ENCODE measurements around the gene TFAP2C. TPM values are rescaled to one million over a fixed set of nuclear protein-coding genes. Genes with fewer than 3 reads are reported as not detected.

Gene TFAP2C
- total RNA-seq, 1 experiment from 2014 or later, result 34.8 TPM

DNA sequence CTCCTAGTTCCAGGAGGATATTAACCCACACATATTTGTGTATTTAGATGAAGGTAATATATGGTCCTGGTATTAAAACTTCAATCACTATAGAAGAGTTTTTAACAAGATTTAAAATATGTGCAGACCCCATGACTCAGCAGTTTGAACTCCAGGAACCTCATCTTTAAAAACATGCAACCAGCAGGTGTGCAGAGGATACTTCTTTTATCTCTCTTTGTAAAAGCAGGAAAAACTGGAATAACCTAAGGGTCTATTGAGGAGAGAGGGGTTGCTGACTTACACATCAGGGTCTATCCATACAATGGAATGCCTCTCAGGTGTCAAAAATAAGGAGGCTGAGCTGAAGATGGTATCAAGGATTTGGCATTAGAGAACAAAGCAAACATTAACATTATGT is 36.9 kb upstream of the TFAP2C start:
- TF ChIP-seq EZH2 (IDR thresholded peaks at IDR 0.05; ENCODE audit: low read depth), result no peak
- TF ChIP-seq, protein P1, sequence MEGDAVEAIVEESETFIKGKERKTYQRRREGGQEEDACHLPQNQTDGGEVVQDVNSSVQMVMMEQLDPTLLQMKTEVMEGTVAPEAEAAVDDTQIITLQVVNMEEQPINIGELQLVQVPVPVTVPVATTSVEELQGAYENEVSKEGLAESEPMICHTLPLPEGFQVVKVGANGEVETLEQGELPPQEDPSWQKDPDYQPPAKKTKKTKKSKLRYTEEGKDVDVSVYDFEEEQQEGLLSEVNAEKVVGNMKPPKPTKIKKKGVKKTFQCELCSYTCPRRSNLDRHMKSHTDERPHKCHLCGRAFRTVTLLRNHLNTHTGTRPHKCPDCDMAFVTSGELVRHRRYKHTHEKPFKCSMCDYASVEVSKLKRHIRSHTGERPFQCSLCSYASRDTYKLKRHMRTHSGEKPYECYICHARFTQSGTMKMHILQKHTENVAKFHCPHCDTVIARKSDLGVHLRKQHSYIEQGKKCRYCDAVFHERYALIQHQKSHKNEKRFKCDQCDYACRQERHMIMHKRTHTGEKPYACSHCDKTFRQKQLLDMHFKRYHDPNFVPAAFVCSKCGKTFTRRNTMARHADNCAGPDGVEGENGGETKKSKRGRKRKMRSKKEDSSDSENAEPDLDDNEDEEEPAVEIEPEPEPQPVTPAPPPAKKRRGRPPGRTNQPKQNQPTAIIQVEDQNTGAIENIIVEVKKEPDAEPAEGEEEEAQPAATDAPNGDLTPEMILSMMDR (conservative IDR thresholded peaks at IDR 0.05), result no peak
- Histone ChIP-seq H3K27ac (peak overlapping the region; percentile 84), H3K9me2 (ENCODE audit: insufficient read depth) (no peaks in the 10 kb centered on the region), H4K20me1 (ENCODE audit: insufficient read depth) (no peaks in the 10 kb centered on the region), H3K4me3 (no peak overlapping the region; the same call in 1 of the 2 replicates), H3K4me2 (peak overlapping the region; percentile 55), H3K9me3 (ENCODE audit: insufficient read depth, low read depth) (no peaks in the 10 kb centered on the region), H3K4me1 (replicated peaks; ENCODE audit: insufficient read depth) (peaks cover 58% of the 10 kb centered on the region), H3K27me3 (ENCODE audit: insufficient read depth, low read depth) (no peaks in the 10 kb centered on the region), H3K79me2 (ENCODE audit: low read depth) (no peaks in the 10 kb centered on the region), H2AFZ (no peak overlapping the region; the same call in 1 of the 2 replicates), H3K36me3 (ENCODE audit: low read depth) (no peaks in the 10 kb centered on the region), H3F3A (ENCODE audit: insufficient read depth, low read depth) (peaks cover 55% of the 10 kb centered on the region)
- intact Hi-C loops (cut with micrococcal nuclease; ENCODE audit: unreplicated experiment), result loop anchor here (1.0 kb wide), 2 partner anchors 14 to 34 kb away; no protein-coding TSS in a partner anchor
- DNase-seq, result peak; percentile 20 to 89
- ChIA-PET POLR2A (ENCODE audit: unreplicated experiment) (interaction anchor here (0.6 kb wide), 1 partner anchor 38 kb away, joined by 3 read pairs; no protein-coding TSS in a partner anchor), CTCF (interaction anchor here (0.6 to 1.0 kb wide), 2 partner anchors 27 to 403 kb away, joined by 3 read pairs; no protein-coding TSS in a partner anchor)
- no TSS peak for BruUV-seq (replicated peaks)

DNA sequence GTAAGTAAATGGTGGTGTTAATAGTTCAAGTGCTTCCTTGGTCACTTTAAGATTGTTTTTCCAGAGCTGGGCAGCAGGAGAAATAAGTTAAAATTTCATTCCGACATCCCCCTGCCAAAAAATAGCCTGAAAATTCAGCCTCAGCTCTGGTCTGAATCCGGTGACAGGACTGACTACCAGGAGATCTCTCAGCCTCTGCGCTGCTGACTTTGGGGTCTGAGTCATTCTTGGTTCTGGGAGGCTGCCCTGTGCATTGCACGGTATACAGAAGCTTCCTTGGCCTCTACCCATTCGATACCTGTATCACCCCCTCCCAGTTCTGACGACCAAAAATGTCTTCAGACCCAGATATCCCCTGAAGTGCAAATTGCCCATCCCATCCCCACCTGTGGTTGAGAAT is 36.3 kb upstream of the TFAP2C start:
- peaks cover 52% of the 10 kb centered on the region for H3K4me1 ChIP-seq (replicated peaks; ENCODE audit: insufficient read depth)
- ChIA-PET CTCF (interaction anchor here (0.6 kb wide), 1 partner anchor 26 kb away, joined by 3 read pairs; no protein-coding TSS in a partner anchor), POLR2A (ENCODE audit: unreplicated experiment) (no interaction called here)
- no peaks in the 10 kb centered on the region for H3K36me3 ChIP-seq (ENCODE audit: low read depth)
- BruUV-seq (replicated peaks), result no TSS peak
- H4K20me1 ChIP-seq (ENCODE audit: insufficient read depth), result no peaks in the 10 kb centered on the region
- no peaks in the 10 kb centered on the region for H3K9me2 ChIP-seq (ENCODE audit: insufficient read depth)
- H3K4me3 ChIP-seq, result no peak overlapping the region; the same call in 1 of the 2 replicates
- intact Hi-C loops (cut with micrococcal nuclease; ENCODE audit: unreplicated experiment), result loop anchor here (1.0 kb wide), 2 partner anchors 13 to 33 kb away; no protein-coding TSS in a partner anchor
- no peaks in the 10 kb centered on the region for H3K27me3 ChIP-seq (ENCODE audit: insufficient read depth, low read depth)
- no peak overlapping the region for H2AFZ ChIP-seq
- H3K27ac ChIP-seq, result peak overlapping the region; percentile 84
- peak overlapping the region; percentile 55 for H3K4me2 ChIP-seq
- no peaks in the 10 kb centered on the region for H3K79me2 ChIP-seq (ENCODE audit: low read depth)
- DNase-seq, result no peak
- no peaks in the 10 kb centered on the region for H3K9me3 ChIP-seq (ENCODE audit: insufficient read depth, low read depth)
- H3F3A ChIP-seq (ENCODE audit: insufficient read depth, low read depth), result peaks cover 52% of the 10 kb centered on the region
- TF ChIP-seq, protein P1 (conservative IDR thresholded peaks at IDR 0.05), result no peak
- TF ChIP-seq EZH2 (IDR thresholded peaks at IDR 0.05; ENCODE audit: low read depth), result no peak

DNA sequence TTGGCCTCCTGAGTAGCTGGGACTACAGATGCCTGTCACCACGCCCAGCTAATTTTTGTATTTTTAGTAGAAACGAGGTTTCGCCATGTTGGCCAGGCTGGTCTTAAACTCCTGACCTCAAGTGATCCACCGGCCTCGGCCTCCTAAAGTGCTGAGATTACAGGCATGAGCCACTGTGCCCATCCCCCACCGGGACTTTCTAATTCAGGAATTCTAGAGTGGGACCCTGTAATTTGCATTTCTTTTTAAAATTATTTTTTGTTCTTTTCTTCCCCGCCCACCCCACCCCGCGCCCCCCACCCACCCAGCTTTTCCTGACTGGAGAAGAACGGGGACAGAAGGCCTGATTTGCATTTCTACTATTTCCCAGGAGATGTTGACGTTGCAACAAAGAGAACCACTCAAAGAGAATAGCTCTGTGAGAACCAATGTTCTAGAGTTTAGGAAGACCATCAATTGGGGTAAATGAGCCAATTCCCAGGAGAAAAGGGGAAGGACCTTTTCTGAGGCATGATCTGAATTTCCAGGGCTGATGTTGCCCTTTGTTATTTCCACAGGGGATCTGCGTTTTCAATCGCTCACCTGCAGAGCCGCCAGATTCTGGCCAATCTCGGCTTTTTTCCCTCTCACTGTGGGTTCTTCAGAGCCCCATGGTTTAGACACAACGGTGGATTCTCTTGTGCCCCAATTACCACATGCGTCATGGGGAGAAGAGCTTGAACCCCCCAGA is 33.2 kb upstream of the TFAP2C start:
- peaks cover 29% of the 10 kb centered on the region for H3F3A ChIP-seq (ENCODE audit: insufficient read depth, low read depth)
- no peak overlapping the region for H3K4me3 ChIP-seq
- no peak overlapping the region for H2AFZ ChIP-seq
- no peaks in the 10 kb centered on the region for H3K27me3 ChIP-seq (ENCODE audit: insufficient read depth, low read depth)
- H3K79me2 ChIP-seq (ENCODE audit: low read depth), result no peaks in the 10 kb centered on the region
- peaks cover 32% of the 10 kb centered on the region for H3K4me1 ChIP-seq (replicated peaks; ENCODE audit: insufficient read depth)
- H3K4me2 ChIP-seq, result no peak overlapping the region
- no peaks in the 10 kb centered on the region for H3K9me2 ChIP-seq (ENCODE audit: insufficient read depth)
- H3K9me3 ChIP-seq (ENCODE audit: insufficient read depth, low read depth), result no peaks in the 10 kb centered on the region
- H4K20me1 ChIP-seq (ENCODE audit: insufficient read depth), result no peaks in the 10 kb centered on the region
- H3K36me3 ChIP-seq (ENCODE audit: low read depth), result no peaks in the 10 kb centered on the region
- CTCF ChIA-PET, result no interaction called here
- TF ChIP-seq, protein P1 (conservative IDR thresholded peaks at IDR 0.05), result no peak
- TF ChIP-seq EZH2 (IDR thresholded peaks at IDR 0.05; ENCODE audit: low read depth), result no peak
- BruUV-seq (replicated peaks), result no TSS peak
- POLR2A ChIA-PET (ENCODE audit: unreplicated experiment), result no interaction called here
- intact Hi-C loops (cut with micrococcal nuclease; ENCODE audit: unreplicated experiment), result no loop called here
- H3K27ac ChIP-seq, result no peak overlapping the region
- DNase-seq, result no peak
